PC-9 (cell line): ENCODE results near the gene TBX3. TPM values are rescaled to one million over a fixed set of nuclear protein-coding genes. Genes with fewer than 3 reads are reported as not detected.

ENCODE experiments used
- Bru-seq: library from RNA; stranded (reverse); fragments of 400-500 nt; gene quantifications from one replicate; lab custom pipeline; 2021; lab: Mats Ljungman, UMichigan
- BruChase-seq, 2 experiments: library from RNA; stranded (reverse); fragments of 400-500 nt; gene quantifications; one replicate each; lab custom pipeline; 2021; lab: Mats Ljungman, UMichigan
- BruUV-seq: library from RNA; stranded (reverse); fragments of 400-500 nt; replicated peaks from 2 replicates; lab custom pipeline; 2021; lab: Mats Ljungman, UMichigan
- CTCF ChIA-PET: fragments of 300-600 bp; sonication (Branson Sonifier 250); formaldehyde crosslinking; loops from one replicate; lab custom pipeline; 2022; ENCODE audit warnings: antibody characterized with exemption; lab: Charles Lee
- POLR2A ChIA-PET: fragments of 300-600 bp; sonication (Branson Sonifier 250); formaldehyde crosslinking; loops from one replicate; lab custom pipeline; 2022; ENCODE audit warnings: antibody characterized with exemption; ENCODE audit not compliant: unreplicated experiment; lab: Charles Lee
- DNase-seq, 2 experiments: peaks; one replicate each; pipeline versions ENCODE4 v3.0.0 to v3.0.0-alpha.2; 2015 to 2022; ENCODE audit warnings: mixed read lengths in 1 of 2
- H2AFZ ChIP-seq: fragments of 200-600 bp; sonication (generic); 2 replicates; pipeline ENCODE4 v1.8.1; 2017; ENCODE audit warnings: antibody characterized with exemption
- H3F3A ChIP-seq: fragments of 200-600 bp; sonication (generic); 2 replicates; pipeline ENCODE4 v1.8.1; 2017; ENCODE audit warnings: antibody characterized with exemption, mild to moderate bottlenecking, low read depth; ENCODE audit not compliant: insufficient read depth
- H3K27ac ChIP-seq: fragments of 200-600 bp; sonication (generic); 2 replicates; pipeline ENCODE4 v1.6.1; 2016; ENCODE audit warnings: mixed run types
- H3K27me3 ChIP-seq: fragments of 200-600 bp; sonication (generic); 2 replicates; pipeline ENCODE4 v1.6.1; 2016; ENCODE audit warnings: low read depth, mixed run types; ENCODE audit not compliant: insufficient read depth
- H3K36me3 ChIP-seq: fragments of 200-600 bp; sonication (generic); 2 replicates; pipeline ENCODE4 v1.6.1; 2016; ENCODE audit warnings: low read depth, mixed run types
- H3K4me1 ChIP-seq: fragments of 200-600 bp; sonication (generic); replicated peaks from 2 replicates; pipeline ENCODE4 v1.6.1; 2016; ENCODE audit warnings: mixed run types; ENCODE audit not compliant: insufficient read depth
- H3K4me2 ChIP-seq: fragments of 200-600 bp; sonication (generic); 2 replicates; pipeline ENCODE4 v1.6.1; 2017; ENCODE audit warnings: mixed run types
- H3K4me3 ChIP-seq: fragments of 200-600 bp; sonication (generic); 2 replicates; pipeline ENCODE4 v1.6.1; 2016; ENCODE audit warnings: mixed run types
- H3K79me2 ChIP-seq: fragments of 200-600 bp; sonication (generic); 2 replicates; pipeline ENCODE4 v1.6.1; 2017; ENCODE audit warnings: low read depth, mixed run types
- H3K9me2 ChIP-seq: fragments of 200-600 bp; sonication (generic); 2 replicates; pipeline ENCODE4 v1.8.1; 2017; ENCODE audit warnings: mild to moderate bottlenecking; ENCODE audit not compliant: insufficient read depth
- H3K9me3 ChIP-seq: fragments of 200-600 bp; sonication (generic); 2 replicates; pipeline ENCODE4 v1.8.1; 2016; ENCODE audit warnings: low read depth; ENCODE audit not compliant: insufficient read depth
- H4K20me1 ChIP-seq: fragments of 200-600 bp; sonication (generic); 2 replicates; pipeline ENCODE4 v1.8.1; 2017; ENCODE audit not compliant: insufficient read depth
- EZH2 ChIP-seq: fragments of 200-600 bp; sonication (generic); IDR thresholded peaks from 2 replicates; pipeline ENCODE4 v1.8.0; 2017; ENCODE audit warnings: antibody characterized with exemption, low read depth
- intact Hi-C: fragments of 100-400 bp; cut with micrococcal nuclease; formaldehyde crosslinking; loops from one replicate; pipeline ENCODE4 v1.10.0; 2022; ENCODE audit not compliant: unreplicated experiment
- long read RNA-seq: library from polyadenylated mRNA; stranded (forward); transcript quantifications from one replicate; pipeline ENCODE4 v2.0.0, GENCODE V29; 2022
- total RNA-seq: library from RNA; stranded (reverse); gene quantifications from 2 replicates; pipeline ENCODE4 v1.2.3, GENCODE V29; 2021
- TF ChIP-seq, protein P1 (sequence below): fragments of 200-600 bp; sonication (generic); conservative IDR thresholded peaks from 2 replicates; pipeline ENCODE4 v1.6.1; 2017; ENCODE audit warnings: mixed run types, antibody characterized with exemption, mild to moderate bottlenecking, moderate library complexity

The TBX3 gene
- total RNA-seq (not detected in 2 replicates), Bru-seq, nascent RNA (percentile 6 among the genes with signal in this experiment), BruChase-seq, experiment 1, labeled RNA remaining after a 2-hour chase (not detected), BruChase-seq, experiment 2, labeled RNA remaining after a 6-hour chase (not detected)
- long read RNA-seq: 0 reads

DNA sequence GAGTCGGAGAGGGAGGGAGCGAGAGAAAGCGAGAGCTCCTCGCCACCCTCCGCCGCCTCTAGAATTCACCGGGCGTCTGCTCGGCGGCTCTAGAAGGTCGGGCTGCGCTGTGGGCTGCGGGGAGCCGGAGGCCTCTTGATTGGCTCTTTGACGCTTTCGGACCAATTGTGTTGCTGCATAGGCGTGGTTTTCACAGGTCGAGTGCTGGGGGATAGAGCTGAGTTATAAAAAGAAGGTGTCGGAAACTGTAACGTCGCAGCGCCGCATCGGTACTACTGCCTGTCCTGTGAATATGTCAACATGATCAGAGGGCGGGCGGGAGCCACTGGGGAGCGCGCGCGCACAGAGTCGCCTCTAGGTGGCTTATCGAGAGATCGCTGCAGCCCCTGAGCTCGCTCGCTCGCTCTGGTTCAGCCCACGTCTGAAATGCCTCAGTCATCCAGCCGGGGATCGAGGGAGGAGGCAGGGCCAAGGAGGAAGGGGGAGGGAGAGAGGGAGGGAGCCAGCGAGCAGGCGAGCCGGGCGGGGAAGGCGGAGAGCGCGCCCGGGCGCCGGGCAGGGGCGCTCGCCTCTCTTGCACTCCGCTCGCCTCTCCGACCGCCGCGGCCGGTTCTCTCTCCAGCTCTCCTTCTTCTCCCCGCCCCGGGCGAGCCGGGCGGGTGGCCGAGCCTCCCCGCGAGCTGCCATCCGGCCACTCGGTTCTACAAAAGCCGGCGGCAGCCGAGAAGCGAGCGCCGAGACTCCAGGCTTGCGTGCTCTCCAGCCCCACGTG is at the start of gene TBX3:
Gene TBX3 (minus strand): TSS at position 78 of the 772 bp plus-strand sequence. CDS start 975 bp downstream, outside the sequence.
- no peaks in the 10 kb centered on the region for H3K79me2 ChIP-seq
- H3K27me3 ChIP-seq: peaks cover 88% of the 10 kb centered on the region
- intact Hi-C loops: no loop called here
- ChIA-PET POLR2A (no interaction called here), CTCF (no interaction called here)
- no peaks in the 10 kb centered on the region for H3K9me3 ChIP-seq
- no peak within 1 kb of the TSS for H3K27ac ChIP-seq
- no peaks in the 10 kb centered on the region for H3F3A ChIP-seq
- H3K4me1 ChIP-seq: no peaks in the 10 kb centered on the region
- no peaks in the 10 kb centered on the region for H3K36me3 ChIP-seq
- no TSS peak for BruUV-seq
- no peak within 1 kb of the TSS for H2AFZ ChIP-seq
- H3K4me2 ChIP-seq: no peak within 1 kb of the TSS
- H3K9me2 ChIP-seq: no peaks in the 10 kb centered on the region
- H4K20me1 ChIP-seq: no peaks in the 10 kb centered on the region; the same call in 1 of the 2 replicates
- TF ChIP-seq, protein P1, sequence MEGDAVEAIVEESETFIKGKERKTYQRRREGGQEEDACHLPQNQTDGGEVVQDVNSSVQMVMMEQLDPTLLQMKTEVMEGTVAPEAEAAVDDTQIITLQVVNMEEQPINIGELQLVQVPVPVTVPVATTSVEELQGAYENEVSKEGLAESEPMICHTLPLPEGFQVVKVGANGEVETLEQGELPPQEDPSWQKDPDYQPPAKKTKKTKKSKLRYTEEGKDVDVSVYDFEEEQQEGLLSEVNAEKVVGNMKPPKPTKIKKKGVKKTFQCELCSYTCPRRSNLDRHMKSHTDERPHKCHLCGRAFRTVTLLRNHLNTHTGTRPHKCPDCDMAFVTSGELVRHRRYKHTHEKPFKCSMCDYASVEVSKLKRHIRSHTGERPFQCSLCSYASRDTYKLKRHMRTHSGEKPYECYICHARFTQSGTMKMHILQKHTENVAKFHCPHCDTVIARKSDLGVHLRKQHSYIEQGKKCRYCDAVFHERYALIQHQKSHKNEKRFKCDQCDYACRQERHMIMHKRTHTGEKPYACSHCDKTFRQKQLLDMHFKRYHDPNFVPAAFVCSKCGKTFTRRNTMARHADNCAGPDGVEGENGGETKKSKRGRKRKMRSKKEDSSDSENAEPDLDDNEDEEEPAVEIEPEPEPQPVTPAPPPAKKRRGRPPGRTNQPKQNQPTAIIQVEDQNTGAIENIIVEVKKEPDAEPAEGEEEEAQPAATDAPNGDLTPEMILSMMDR: no peak
- TF ChIP-seq EZH2: no peak
- no peak within 1 kb of the TSS for H3K4me3 ChIP-seq
- DNase-seq: no peak

DNA sequence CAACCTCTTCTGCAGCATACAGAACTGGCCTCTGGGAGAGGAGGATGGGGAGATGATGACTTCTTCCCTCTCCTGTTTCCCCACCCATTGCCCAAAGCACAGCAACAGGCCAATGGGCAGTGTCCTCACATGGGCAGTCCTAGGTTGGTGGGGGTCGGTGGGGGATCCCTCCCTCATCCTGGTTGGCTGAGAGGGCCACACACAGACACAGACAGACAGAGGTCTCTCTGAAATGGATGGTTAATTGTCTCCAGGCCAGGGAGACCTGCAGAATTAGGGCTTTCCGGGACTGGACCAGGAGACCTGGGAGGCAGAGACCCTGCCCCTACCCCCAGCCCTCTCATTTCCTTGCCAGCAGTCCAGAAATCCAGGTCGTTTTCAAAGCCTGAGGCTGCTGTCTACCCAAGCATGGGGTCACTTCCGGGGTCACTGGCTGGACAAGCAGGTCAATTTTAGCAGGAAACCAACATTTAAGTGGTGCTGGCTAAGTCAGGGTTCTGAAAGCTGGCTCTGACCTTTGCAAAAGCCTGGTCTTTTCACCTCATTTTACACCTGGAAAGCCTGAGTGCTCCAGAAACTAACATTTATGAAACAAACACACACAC is 48.6 kb upstream of the TBX3 start:
- no peak for DNase-seq
- Histone ChIP-seq H3K4me2 (no peak overlapping the region), H4K20me1 (no peaks in the 10 kb centered on the region), H2AFZ (no peak overlapping the region), H3K9me2 (no peaks in the 10 kb centered on the region), H3K4me3 (no peak overlapping the region), H3K4me1 (no peaks in the 10 kb centered on the region), H3K9me3 (no peaks in the 10 kb centered on the region), H3K27me3 (peaks cover 19% of the 10 kb centered on the region; the same call in 1 of the 2 replicates), H3K79me2 (no peaks in the 10 kb centered on the region), H3K36me3 (no peaks in the 10 kb centered on the region), H3F3A (no peaks in the 10 kb centered on the region), H3K27ac (no peak overlapping the region)
- intact Hi-C loops: no loop called here
- ChIA-PET CTCF (no interaction called here), POLR2A (no interaction called here)
- TF ChIP-seq, protein P1: no peak
- no peak for TF ChIP-seq EZH2
- BruUV-seq: no TSS peak

DNA sequence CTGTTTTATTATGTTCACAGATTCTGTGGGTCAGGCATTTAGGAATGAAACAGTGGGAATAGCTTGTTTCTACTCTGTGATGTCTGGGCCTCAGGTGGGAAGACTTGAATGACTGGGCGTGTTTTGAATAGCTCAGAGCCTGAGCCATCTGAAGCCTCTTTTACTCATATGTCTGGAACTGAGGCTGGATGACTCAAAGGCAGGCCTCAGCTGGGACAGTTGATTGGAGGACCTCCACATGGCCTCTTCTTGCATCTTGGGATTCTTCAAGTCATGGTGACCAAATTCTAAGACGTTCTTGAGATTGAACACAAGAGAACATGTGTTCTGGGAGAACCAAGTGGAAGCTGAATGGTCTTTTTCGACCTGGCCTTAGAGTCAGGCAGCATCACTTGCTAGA is 45.8 kb upstream of the TBX3 start:
- peaks cover 4% of the 10 kb centered on the region; the same call in 1 of the 2 replicates for H3K27me3 ChIP-seq
- H3K79me2 ChIP-seq: no peaks in the 10 kb centered on the region
- no peaks in the 10 kb centered on the region for H3F3A ChIP-seq
- no TSS peak for BruUV-seq
- DNase-seq: no peak
- no peak overlapping the region for H3K4me3 ChIP-seq
- ChIA-PET CTCF (no interaction called here), POLR2A (no interaction called here)
- no peak overlapping the region for H3K4me2 ChIP-seq
- no peaks in the 10 kb centered on the region for H3K4me1 ChIP-seq
- H3K36me3 ChIP-seq: no peaks in the 10 kb centered on the region
- H3K27ac ChIP-seq: no peak overlapping the region
- no peaks in the 10 kb centered on the region for H3K9me2 ChIP-seq
- intact Hi-C loops: no loop called here
- no peaks in the 10 kb centered on the region for H3K9me3 ChIP-seq
- no peaks in the 10 kb centered on the region for H4K20me1 ChIP-seq
- no peak overlapping the region for H2AFZ ChIP-seq
- TF ChIP-seq, protein P1: no peak
- no peak for TF ChIP-seq EZH2
